Iris pigment epithelial cell (primary cell): ENCODE results near the gene ZNF839.

ENCODE experiments used
- DNase-seq: peaks from one replicate; pipeline ENCODE4 v3.0.0-alpha.2; 2011; ENCODE audit warnings: low read depth

Gene ZNF839

DNA sequence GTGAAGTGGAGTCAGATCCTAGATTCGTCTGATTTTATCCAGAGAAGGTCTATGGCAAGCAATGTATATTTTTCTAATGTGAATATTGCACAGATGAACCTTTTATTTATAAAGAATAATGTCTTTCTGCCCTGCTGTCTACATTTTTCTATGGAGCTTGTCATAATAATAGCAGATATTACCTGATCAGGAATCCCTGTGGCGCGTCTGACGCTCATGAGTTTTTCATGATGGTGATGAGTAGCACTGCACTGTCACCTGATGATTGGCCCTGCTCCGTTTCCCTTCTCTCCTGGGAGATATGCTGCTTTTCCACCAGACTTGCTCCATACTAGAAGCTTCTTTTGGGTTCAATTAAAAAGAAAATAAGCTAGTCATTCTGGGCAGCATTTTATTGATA lies 22.7 kb downstream of the ZNF839 start:
- DNase-seq, result no peak

DNA sequence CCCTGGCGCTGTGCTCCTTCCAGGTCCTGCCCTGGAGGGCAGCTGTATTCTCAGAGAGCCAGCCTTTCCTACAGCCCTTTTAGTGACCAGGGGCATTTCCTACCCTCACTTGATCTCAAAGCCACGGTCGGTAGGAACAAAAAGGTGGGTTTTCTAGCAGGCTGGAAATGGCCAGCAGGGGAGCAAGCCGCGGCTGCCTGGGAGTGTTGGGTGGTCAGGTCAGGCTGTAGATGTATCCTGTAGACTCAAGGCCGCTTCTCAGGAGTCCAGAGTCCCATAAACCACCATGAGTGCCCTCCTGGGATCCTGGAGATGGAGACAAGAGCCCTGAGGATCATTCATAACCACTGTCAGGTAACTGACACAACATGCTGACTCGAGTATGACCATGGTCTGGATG lies 24.5 kb downstream of the ZNF839 start:
- DNase-seq, result no peak

- no peak for DNase-seq
These were observed 24.9 kb downstream of the ZNF839 start for GRCh38 chr14:102344485-102344884.

DNA sequence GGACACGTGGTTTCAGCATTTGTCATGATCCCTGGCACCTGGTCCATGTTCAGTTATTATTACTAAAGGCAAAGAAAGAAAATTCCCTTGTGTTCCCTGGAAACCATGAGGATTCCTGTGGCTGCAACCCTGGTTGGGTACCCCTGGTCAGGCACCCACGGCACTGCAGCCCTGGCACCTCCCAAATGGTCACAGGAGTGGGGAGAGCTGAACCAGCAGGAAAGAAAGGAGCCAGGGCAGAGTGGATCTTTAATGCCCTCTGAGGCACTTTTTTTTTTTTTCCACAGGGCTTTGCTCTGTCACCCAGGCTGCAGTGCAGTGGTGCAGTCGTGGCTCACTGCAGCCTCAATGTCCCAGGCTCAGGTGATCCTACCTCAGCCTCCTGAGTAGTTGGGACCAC lies 25.7 kb downstream of the ZNF839 start:
- DNase-seq, result no peak

DNA sequence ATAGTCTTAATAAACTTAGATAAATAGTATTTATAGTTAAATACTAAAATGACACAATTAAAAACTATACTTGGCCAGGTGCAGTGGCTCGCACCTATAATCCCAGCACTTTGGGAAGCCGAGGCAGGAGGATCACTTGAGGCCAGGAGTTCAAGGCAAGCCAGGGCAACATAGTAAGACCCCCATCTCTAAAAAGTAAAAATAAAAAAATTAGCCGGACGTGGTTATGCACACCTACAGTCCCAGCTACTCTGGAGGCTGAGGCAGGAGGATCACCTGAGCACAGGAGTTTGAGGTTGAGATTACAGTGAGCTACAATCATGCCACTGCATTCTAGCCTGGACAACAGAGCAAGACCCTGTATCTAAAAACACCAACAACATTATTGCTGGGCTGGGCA lies 27.1 kb downstream of the ZNF839 start:
- no peak for DNase-seq

- no peak for DNase-seq
These were observed 28.8 kb downstream of the ZNF839 start for GRCh38 chr14:102348376-102348775.

GRCh38 chr14:102351023-102351422 lies 31.5 kb downstream of the ZNF839 start:
- no peak for DNase-seq

DNA sequence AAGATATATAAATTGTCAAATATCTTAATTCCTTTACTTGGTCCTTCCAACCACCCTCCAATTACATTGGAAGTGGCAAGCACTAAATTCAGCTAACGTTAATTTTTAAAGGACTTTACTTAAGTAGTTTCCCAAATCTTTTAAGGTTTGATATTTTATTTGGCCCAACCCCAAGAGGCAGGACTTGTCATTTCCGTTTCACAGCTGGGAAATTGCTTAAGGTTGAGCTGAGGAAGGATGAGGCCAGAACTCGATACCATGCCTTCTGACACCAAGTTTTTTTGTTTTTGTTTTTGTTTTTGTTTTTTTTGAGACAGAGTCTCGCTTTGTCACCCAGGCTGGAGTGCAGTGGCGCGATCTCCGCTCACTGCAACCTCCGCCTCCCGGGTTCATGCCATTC lies 32.0 kb downstream of the ZNF839 start:
- DNase-seq, result peak; percentile 78

GRCh38 chr14:102352213-102352612 lies 32.7 kb downstream of the ZNF839 start:
- DNase-seq, result no peak

GRCh38 chr14:102353126-102353619 lies 33.6 kb downstream of the ZNF839 start:
- DNase-seq, result no peak

DNA sequence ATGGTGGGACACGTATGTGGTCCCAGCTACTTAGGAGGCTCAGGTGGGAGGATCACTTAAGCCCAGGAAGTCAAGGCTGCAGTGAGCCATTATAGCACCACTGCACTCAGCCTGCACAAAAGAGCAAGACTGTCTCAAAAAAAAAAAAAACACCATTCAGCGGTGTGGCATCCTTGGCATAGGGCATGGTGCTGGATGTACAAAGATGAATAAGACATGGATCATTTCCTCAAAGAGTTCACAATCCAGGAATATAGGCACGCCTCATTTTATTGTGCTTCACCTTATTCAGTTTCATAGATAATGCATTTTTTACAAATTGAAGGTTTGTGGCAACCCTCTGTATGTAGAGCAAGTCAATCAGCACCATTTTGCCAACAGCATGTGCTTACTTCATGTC lies 36.7 kb downstream of the ZNF839 start:
- no peak for DNase-seq

GRCh38 chr14:102359341-102359740 lies 39.8 kb downstream of the ZNF839 start:
- no peak for DNase-seq

- no peak for DNase-seq
These were observed 40.8 kb downstream of the ZNF839 start for GRCh38 chr14:102360388-102360787.

DNA sequence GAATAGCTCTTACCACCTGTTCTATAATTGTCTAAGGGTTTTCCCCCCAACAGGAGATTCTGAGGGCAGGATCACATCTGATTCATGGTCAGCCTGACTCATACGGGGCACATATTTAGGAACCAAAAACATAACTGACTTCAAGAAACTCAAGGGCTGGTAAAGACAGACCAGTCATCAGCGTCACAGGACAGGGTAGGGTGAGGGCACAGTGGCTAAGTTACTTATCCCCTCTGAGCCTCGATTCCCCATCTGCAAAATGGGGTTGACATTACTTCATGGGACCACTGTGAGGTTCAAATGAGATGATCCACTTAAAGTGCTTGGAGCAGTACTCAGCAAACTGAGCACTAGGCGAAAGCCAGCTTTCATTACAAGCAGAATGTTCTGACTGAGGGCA lies 42.5 kb downstream of the ZNF839 start:
- peak; percentile 48 for DNase-seq

DNA sequence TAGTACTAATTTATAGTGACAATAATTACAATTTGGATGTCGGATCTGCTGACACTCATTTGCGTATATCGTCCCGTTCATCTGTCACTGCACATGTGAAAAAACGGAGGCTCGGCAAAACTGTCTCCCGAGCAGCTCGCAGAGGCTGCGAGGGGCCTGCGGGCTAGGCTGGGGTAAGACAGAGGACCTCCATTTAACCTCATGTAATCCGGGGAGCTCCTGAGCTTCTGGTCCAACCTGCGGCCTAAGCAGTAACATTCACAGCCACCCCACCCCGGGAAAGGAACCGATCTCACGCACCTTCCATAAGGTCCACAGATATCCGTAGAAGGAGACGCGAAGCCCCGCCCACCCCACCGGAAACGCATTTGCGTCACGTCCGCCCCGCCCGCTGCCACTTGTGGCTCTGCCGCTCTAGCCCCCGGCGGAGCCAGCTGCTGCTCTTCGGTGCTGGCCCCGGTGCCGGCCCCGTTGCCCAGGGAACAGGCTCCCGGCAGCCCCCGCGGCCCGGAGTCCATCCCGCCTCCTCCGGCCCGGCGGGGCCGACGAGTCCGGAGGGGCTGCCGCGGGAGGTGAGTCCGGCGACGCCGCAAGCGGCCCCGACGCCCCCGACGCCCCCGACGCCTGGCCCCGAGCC lies 43.1 kb downstream of the ZNF839 start, which contains the start of the genes CINP and TECPR2:
CINP (minus strand) TSS at position 346 of the 637 bp plus-strand sequence; CDS start at position 307, 39 bp downstream.
TECPR2 (plus strand) TSS at position 397 of the 637 bp plus-strand sequence. CDS start 13,781 bp downstream, outside the sequence.
- peak; percentile 96 for DNase-seq

GRCh38 chr14:102363182-102363943 lies 43.8 kb downstream of the ZNF839 start:
- DNase-seq, result peak; percentile 27

DNA sequence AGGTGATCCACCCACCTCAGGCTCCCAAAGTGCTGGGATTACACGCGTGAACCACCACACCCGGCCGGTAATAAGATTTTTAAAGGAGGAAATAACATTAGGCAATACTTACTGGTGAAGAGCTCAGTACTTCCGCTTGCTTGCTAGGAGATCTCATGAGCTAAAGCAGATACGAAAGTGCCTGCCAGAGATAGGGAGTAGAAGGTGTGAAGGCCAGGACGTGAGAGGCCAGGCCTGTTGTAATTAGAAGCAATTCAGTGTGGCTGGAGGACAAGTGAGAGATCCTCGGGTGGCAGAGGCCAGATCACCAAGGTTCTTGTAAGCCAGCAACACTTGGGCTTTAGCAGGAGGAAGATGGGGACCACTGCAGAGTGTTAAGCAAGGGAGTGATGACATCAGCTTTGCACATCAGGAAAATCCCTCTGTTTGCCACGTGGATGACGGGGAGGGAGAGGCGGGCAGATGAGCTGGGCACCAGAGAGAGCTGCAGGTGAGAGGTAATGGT lies 50.8 kb downstream of the ZNF839 start:
- peak; percentile 24 for DNase-seq

DNA sequence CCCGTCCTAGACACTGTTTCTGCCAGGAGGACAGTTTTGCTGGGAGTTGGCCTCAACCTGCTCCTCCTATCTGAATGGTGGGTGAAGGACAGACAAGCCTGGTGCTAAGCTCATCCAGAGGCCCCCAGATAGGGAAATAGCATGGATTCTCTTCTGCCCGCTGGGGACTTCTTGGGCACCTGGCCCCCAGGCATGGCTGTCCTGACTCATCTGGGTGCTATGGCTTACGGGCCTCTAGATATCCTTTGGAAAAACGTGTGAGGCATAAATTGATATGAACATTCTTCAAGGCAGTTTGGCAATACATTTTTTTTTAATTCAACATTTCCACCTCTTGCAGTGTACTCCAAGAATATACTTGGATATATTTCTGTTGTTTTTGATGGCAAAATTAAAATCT lies 51.8 kb downstream of the ZNF839 start:
- no peak for DNase-seq

DNA sequence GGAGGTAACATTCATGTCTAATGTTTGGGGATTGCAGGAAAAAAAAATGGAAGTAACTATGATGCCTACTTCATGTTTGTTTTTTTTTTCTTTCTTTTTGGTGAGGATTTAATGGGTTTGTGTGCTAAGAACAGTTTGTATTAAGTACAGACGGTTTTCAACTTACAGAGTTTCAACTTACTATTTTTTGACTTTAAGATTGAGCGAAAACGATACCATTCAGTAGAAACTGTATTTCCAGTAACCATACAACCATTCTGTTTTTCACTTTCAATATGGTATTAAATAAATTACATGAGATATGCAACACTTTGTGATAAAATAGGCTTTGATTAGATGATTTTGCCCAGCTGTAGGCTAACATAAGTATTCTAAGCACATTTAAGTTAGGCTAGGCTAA lies 53.6 kb downstream of the ZNF839 start:
- no peak for DNase-seq

DNA sequence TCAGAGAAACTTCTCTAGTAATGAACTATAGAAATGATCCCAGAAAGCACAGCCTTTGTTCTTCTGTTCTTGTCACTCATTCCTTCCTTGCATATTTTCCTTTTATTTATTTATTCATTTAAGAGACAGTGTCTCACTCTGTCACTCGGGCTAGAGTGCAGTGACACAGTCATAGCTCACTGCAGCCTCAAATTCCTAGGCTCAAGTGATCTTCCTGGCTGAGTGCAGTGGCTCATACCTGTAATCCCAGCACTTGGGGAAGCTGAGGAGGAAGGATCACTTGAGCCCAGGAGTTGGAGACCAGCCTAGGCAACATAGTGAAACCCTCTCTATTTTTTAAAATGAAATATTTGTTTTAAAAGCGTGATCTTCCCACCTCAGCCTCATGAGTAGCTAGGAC lies 54.7 kb downstream of the ZNF839 start:
- no peak for DNase-seq

GRCh38 chr14:102375119-102375518 lies 55.6 kb downstream of the ZNF839 start:
- no peak for DNase-seq

- no peak for DNase-seq
These were observed 58.1 kb downstream of the ZNF839 start for GRCh38 chr14:102377696-102378095.

- DNase-seq, result no peak
These were observed 59.3 kb downstream of the ZNF839 start for GRCh38 chr14:102378830-102379229.
